Stimulated activated CD4-positive, alpha-beta T cell treated with anti-CD3 and anti-CD28 coated beads, Interleukin-4, amount 100 ng/mL, for 24 hours (primary cell): Measurements from ENCODE around the gene GPC5.
"Not testable (repeated sequence)": the region's sequence is repeated elsewhere in the genome, so short reads cannot be mapped to it uniquely, and the experiment has no call there.

Experiments used
- DNase-seq: peaks from one replicate; pipeline ENCODE4 v3.0.0-alpha.2; 2020

The GPC5 gene

DNA sequence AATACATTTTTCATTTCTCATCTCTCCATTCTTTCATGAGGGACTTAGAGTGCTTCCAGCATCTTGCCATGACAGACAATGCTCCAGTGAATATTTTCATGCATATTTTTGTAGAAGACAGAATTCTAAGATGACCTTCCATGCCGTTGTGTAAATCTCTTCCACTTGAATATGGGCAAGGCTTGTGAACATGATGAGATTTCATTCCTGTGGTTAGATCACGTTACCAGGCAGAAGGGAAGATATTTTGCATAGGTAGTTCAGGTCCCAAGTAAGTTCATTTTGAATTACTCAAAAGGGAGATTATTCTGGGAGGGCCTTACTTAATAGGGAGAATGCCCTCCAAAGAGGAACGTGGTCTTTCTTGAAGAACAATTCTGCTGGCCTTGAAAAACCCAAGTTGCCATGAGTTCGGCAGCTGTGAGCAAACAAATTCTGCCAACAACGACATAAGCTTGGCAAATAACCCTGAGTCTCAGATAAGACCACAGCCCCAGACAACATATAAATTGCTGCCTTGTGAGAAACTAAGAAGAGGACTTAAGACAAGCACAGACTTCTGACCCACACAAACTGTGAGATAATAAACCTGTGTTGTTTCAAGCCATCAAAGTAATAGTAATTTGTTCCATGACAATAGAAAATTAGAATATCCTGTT is 1427.6 kb downstream of the GPC5 start:
- no peak for DNase-seq

DNA sequence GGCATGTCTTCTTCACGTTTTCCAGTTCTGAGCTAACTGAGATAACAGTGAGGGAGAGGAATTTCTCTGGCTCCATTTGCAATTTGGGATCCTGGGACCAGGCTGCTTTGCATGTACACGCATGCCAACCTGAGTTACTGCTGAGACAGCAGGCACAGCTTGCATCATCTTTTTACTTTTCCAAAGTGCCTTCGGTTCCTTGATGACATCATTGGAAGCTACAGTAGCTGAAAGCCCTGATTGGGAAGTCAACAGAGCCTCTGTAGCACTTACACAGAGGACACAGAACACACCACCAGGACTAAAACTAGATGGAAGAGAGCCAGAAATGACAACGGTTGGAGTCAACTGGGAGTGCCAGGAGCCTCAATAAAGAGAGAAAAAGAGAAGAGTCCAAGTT is 1429.1 kb downstream of the GPC5 start:
- no peak for DNase-seq

DNA sequence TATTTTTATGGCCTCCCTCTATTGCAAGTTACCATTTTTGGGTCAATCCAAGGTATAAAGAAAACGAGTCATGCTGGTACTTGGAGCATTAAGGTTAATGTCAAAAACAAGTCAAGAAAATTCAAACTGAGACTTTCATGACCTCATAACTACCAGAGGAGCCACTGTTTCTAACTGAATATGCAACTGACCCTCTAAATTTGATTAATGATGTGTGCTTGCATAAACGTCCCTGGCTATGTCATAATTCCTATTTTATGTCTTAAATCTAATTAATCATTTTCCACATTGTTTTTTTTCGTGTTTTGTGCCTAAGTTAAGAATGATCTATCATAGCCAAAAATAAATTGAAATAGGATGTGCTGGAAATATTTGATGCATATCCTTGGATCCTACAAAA is 1431.5 kb downstream of the GPC5 start:
- DNase-seq, result no peak

DNA sequence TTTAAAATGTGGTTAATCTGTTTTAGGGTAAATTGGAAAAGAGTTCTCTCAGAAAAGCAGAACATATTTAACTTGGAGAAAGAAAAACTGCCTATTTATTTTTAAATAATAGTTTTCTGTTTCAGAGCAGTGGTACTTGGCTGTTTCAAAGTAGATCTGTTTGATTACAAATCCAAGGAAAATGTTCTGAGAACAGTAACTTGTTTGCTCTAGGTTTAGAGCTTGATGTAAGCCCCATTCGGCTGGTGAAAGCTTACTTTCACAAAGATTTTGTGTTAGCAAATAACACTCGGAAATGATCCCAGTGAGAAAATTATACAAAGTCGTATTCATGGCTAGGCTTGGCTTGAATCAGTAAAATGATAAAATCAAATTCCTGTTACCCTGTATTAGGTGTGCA is 1432.4 kb downstream of the GPC5 start:
- DNase-seq, result no peak

DNA sequence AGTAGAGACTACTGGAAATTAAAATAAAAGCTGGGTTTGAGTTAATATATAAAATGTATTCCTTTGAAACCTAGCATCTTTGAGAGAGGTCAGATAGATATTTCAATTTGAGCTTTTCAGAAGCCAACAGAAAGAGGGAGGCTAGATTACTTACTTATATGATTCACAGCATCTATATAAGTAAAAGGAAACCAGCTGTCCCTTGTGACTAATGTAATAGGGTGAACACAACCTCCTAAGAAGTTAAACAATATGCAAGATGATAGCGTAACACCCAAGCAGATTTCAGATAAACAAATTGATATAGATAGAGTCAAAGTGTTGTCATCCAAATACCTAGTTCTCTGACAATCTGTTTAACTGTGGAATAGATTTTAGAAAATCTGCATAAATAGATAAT is 1434.7 kb downstream of the GPC5 start:
- no peak for DNase-seq

DNA sequence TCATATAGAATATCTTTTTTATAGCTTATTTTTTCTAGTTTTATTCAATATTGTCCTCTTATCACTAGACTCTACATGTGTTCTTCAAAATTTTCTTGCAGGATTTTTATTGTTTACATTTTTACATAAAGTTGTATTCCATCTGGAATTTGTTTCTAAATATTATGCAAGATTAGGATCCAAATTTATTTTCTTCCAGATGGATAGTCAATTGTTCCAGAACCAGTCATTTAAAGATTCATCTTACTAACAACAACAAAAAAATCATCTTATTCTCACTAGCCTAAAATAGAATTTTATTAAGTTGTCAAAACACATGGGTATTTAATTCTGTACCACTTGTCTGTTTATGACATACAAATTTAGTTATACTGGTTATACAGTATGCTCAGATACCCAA is 1437.8 kb downstream of the GPC5 start:
- DNase-seq, result no peak

DNA sequence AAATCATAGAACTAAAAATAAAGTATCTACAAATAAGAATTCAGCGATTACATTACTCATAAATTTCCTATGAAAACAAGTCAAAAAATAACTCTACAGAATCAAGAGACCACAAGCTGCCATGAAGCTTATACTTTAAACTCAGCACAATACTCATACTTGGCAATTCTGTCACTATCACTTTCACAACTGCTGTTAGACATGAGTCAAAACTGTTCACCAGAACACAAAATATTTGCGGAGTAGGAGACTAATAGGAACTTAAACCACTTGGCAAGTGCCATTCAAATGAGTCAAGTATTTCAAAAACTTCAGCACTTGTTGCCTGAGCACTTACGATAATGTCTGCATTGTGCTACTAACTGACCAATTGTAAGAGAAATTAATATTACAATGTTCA is 1440.4 kb downstream of the GPC5 start:
- no peak for DNase-seq

DNA sequence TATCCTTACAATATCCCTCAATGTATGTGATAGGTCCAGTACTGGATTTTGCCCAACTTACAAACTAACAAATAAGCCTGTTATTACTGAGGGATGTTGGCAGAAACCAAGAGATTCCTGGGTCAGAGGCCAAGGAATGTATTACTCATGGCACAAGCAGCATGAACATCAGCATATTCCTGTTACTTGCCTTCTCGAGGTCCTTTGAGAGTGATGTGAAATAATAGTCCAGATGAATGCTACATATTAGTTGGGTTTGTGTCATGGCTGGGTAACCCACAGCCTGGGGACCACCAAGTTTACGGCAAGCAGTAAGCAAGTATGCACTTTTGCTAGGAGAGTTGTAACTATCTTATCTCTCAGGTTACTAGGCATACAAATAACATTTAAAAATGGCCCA is 1443.7 kb downstream of the GPC5 start:
- DNase-seq, result no peak

DNA sequence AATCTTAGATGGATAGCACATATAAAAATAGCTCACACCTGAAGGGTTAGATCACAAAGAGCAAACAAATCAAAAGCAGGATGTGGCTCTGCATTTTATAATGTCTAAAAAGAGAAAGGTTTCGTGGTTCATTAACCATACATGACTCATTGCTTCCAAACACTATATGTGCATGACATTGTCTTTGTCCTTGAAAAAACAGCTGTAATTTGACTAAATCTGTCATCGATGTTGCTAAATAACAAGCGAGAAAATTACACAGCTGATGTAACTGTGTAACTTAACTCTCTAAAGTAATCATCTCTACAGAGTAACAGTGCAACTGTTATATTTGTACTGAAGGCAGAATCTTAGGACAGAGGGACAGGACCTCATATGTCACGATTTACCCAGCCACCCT is 1445.1 kb downstream of the GPC5 start:
- DNase-seq, result no peak

DNA sequence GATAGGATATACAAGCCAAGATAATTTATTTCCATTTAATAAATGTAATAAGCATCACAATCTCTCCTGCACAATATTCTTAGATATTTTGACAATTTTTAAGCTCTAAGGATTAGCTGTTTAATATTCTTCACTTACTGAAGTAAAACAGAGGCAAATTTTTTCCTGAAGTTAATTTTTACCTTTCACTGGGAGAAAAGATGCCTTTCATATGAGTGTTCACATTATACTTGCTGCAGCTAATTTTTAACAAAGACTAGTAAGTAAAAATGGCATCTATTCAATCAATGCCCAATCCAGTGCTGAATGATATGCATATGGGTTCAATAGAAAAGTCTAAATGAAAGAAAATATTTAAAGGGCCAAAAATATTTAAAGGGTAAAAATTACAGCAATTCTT is 1451.0 kb downstream of the GPC5 start:
- no peak for DNase-seq

DNA sequence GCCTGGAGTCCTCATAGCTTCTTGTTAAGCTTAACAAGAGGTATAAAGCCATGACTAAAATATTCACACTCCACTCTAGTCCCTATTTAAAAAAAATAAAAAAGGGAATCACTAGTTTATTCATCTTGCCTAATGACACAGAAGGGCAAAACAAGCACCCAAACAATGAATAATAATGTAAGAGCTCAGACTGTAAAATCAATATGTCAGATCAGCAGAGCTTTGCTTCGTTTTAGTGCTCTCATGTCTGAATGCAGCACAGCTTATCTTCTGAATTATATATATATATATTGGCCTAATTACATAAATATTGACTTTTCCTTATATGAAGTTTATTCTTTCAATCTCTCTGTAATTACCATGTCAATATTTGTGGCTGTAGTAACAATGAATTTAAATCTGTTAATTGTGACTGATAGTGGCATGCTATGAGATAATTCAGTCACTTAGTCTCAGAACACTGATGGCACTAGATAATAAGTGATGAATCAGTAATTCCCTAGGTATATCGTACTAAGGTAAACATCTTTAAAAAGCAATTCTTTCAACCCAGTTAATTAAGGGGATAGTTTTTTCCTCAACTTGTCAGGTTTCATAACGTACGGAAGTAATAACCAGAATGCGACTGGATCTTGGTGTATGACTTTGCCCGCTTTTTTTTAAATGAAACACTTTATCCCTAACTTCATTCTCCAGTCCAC is 1466.3 kb downstream of the GPC5 start:
- no peak for DNase-seq

DNA sequence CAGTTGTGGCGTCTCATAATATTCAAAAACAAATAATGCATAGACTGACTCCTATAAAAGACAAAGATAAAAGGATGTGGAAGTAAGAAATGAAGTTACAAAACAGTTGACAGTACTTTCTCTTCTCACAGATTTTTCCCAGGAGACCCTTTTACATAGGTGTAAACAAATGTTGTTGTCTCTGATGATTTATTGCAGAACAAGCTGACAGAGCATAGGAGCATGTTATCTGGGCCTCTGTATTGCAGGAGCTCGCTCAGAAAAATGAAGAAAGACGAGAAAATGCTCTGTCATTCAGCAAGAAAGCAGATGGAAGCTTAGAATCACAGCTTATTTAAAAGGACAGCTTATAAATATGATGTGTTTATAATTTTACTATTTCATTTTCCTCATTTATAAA is 1474.6 kb downstream of the GPC5 start:
- no peak for DNase-seq

DNA sequence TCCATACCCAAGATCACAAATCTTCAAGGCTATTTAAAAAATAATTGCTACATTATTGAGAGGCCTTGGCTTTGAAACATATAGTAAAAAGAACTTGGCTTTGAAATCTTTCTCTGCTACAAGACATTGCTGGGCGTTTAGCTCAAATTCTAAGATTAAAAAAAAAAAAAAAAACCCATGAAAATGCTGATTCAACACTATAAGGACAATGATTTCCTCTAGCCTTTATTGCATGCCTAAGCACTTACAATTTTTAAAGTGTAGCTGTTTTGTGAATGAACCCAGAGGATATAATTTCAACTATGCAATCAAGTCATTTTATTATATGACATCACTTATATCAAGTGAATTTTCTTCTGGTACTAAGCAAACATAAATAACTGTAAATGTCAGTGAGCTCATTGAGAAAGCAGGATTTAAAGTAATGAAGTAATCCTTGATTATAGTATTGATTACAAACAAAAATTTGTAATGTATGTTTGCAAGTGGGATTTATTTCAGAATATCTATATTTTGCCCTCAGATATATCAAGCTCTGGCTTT is 1488.2 kb downstream of the GPC5 start:
- no peak for DNase-seq

DNA sequence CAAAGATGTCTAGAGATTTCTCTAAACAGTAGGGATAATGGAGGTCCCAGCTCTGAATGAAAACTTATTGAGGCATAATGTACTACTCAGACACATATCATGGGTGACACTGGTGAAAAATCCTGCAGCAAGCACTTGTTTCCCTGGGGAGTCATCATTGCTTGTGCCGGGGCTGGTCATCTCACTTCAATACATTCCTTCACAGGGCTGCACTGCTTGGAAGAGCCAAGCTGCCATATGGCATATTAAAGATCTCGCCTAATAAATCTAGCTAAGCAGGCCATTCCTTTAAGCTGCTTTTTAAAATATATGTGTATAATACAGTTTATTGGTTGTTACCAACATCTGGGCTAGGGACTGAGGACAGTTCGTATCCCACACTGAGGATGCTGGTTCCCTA is 1496.0 kb downstream of the GPC5 start:
- DNase-seq, result no peak

DNA sequence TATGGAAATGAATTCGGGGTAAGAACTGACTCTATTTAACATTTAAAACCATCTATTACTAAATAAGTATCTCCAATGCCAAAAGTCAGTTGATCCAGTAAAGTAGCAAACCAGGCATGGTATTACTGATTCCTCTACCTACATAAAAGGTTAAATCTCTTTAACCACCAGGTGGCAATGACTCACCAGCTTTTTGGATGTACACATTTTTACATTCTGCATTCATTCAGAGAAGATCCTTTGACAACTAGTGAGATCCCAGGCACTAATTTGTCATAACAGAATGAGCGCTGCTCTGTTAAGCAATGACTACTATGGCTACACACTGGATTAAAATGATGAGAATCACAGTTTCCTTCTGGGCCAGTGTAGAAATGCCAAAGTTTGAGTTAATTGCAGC is 1498.4 kb downstream of the GPC5 start:
- DNase-seq, result no peak

DNA sequence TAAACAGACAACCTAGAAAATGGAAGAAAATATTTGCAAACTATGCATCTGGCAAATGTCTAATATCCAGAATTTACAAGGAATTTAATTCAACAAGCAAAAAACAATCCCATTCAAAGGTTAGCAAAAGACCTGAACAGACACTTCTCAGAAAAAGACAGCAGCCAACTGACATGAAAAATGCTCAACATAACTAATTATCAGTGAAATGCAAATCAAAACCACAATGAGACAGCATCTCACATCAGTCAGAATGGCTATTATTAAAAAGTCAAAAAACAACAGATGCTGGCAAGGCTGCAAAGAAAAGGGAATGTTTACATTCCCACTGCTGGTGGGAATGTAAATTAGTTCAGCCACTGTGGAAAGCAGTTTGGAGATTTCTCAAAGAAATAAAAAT is 1500.5 kb downstream of the GPC5 start:
- DNase-seq, result not testable (repeated sequence)

DNA sequence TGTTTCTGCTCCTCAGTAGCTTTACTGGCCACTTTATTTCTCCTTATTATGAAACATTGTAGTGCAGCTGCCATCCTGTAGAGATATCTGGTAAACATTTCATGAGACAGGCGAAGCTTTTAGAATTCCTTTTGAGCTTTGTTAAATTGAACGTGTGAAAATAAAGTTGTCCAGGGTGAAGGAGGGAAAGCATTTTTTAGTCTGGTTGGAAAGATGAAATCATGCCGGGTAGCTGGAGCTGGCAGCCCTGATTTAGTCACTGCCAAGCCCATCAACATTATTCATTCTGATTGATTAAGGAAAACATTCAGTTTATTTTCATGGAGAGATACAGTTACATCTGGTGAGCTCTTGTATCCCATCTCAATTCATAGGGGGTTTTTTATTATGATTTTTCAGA is 1502.0 kb downstream of the GPC5 start:
- no peak for DNase-seq

DNA sequence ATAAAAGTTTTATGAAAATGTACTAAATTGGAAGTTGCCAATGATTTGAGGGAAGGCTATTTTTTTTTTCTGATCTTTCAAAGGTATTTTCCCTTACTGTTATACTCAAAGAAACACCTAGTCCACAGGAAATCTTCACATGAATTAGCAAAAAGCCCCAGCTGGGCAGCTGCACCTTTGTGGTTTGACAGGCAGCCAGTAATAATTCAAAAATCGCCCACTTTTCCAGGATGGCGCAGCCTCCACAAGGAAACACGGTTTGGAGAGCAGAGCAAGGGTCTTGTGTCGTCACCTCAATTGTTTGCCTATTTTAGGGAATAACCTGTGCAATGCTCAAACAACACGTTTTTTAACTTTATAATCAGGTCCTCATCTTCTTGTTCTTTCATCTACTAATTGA is 1503.3 kb downstream of the GPC5 start:
- no peak for DNase-seq

DNA sequence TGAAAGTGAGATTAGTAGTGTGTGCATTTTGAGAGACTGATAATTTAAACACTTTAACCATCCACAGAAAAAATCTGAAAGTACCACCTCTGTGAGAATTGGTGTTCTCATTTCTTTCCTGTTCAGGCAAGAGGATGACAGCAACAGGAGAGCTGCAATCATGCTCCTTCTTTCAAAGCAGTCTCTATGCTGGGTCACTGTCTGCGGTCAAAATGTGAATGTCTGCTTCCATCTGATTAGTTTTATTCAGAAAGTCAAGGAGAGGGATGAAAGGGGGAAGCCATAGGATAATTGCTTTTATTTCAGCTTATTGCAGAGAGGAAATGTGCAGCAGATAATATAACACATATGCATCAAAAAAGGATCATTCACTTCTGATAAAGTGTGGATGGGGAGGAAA is 1514.2 kb downstream of the GPC5 start:
- no peak for DNase-seq

DNA sequence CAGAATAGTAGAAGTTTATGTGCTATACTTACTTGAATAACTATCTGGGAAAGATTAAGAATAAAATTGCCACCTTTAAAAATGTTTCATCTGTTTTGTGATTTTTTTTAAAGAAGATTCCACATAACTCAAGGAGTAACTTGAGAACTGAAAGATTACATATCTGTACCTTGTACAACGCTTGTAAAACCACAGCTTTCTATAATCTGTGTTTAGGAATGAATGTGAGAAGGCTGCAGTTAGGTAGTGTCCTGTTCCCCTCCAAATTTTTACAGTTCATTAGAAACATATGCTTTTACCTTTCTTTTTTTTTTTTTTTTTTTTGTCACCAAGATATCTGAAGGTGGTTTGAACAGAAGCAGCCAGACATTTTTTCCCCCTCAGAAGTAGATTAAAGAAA is 1515.4 kb downstream of the GPC5 start:
- DNase-seq, result no peak
